Endothelial cell of umbilical vein (primary cell): ENCODE measurements around the gene UBASH3B. TPM values are rescaled to one million over a fixed set of nuclear protein-coding genes. Genes with fewer than 3 reads are reported as not detected.

Experiments used
- BruUV-seq: library from RNA; stranded (reverse); fragments of 400-500 nt; replicated peaks from 2 replicates; lab custom pipeline; 2021; lab: Mats Ljungman, UMichigan
- CTCF ChIA-PET: fragments of 300-600, 350-600 bp; sonication (Branson Sonifier 250); formaldehyde crosslinking; loops from one replicate; lab custom pipeline; 2021; ENCODE audit warnings: antibody characterized with exemption, inconsistent platforms; lab: Charles Lee
- POLR2A ChIA-PET: fragments of 300-600, 350-600 bp; sonication (Branson Sonifier 250); formaldehyde crosslinking; loops from one replicate; lab custom pipeline; 2021; ENCODE audit warnings: antibody characterized with exemption, inconsistent platforms; lab: Charles Lee
- DNase-seq: peaks from one replicate; pipeline ENCODE4 v3.0.0-alpha.2; 2011; ENCODE audit warnings: low read depth, low spot score
- FAIRE-seq: peaks from 2 replicates; lab custom pipeline; 2011; peaks lifted over from hg19 to GRCh38; lab: Jason Lieb, UNC
- H2AFZ ChIP-seq: 2 replicates; pipeline ENCODE4 v1.6.0; 2012; ENCODE audit warnings: low read depth, low read length, control low read depth, inconsistent platforms
- H3K27ac ChIP-seq: 2 replicates; pipeline ENCODE4 v1.5.1; 2011; ENCODE audit warnings: low read depth, mild to moderate bottlenecking, control low read depth, low read length, moderate library complexity; ENCODE audit not compliant: insufficient read depth
- H3K27me3 ChIP-seq, 2 experiments: 2 replicates each; pipeline versions ENCODE4 v1.6.0 to v1.6.1; 2011; ENCODE audit warnings: low read length in 2 of 2, mixed read lengths in 1 of 2; ENCODE audit not compliant: control insufficient read depth in 2 of 2, insufficient read depth in 2 of 2
- H3K36me3 ChIP-seq, 2 experiments: 2 replicates in 1 of 2; 3 replicates in 1 of 2; pipeline ENCODE4 v1.5.1; 2011; ENCODE audit warnings: low read length in 2 of 2, mild to moderate bottlenecking in 1 of 2, moderate library complexity in 1 of 2; ENCODE audit not compliant: control insufficient read depth in 2 of 2, insufficient read depth in 2 of 2; ENCODE audit errors: extremely low read depth in 1 of 2
- H3K4me1 ChIP-seq: 3 replicates; pipeline ENCODE4 v1.5.1; 2011; ENCODE audit warnings: mild to moderate bottlenecking, low read length; ENCODE audit not compliant: control insufficient read depth, insufficient read depth; ENCODE audit errors: extremely low read depth
- H3K4me2 ChIP-seq: 2 replicates; pipeline ENCODE4 v1.6.1; 2011; ENCODE audit warnings: low read length, control low read depth, mixed read lengths; ENCODE audit not compliant: insufficient read depth
- H3K4me3 ChIP-seq, 3 experiments: fragments of 200-600 bp in 1 of 3; sonication (generic), shearing (Covaris generic) in 1 of 3; replicated peaks in 1 of 3; 2 replicates each; pipeline ENCODE4 v1.5.1; 2011 to 2016; ENCODE audit warnings: control low read depth in 3 of 3, low read length in 3 of 3, mild to moderate bottlenecking in 2 of 3, inconsistent platforms in 1 of 3, low read depth in 1 of 3, moderate library complexity in 1 of 3; ENCODE audit not compliant: insufficient read depth in 1 of 3
- H3K79me2 ChIP-seq: 2 replicates; pipeline ENCODE4 v1.6.0; 2012; ENCODE audit warnings: low read length, inconsistent platforms; ENCODE audit not compliant: control insufficient read depth, insufficient read depth
- H3K9ac ChIP-seq: replicated peaks from 2 replicates; pipeline ENCODE3; 2011; ENCODE audit warnings: low read length, control low read depth; ENCODE audit not compliant: insufficient read depth; ENCODE audit errors: extremely low read depth
- H3K9me1 ChIP-seq: replicated peaks from 3 replicates; pipeline ENCODE4 v1.6.0; 2011; ENCODE audit warnings: mild to moderate bottlenecking, low read length; ENCODE audit not compliant: control insufficient read depth, insufficient read depth; ENCODE audit errors: extremely low read depth
- H3K9me3 ChIP-seq: replicated peaks from 2 replicates; pipeline ENCODE4 v1.5.1; 2012; ENCODE audit warnings: low read length, inconsistent platforms; ENCODE audit not compliant: control insufficient read depth, insufficient read depth
- H4K20me1 ChIP-seq: replicated peaks from 2 replicates; pipeline ENCODE3; 2011; ENCODE audit warnings: mild to moderate bottlenecking, low read length; ENCODE audit not compliant: control insufficient read depth, insufficient read depth; ENCODE audit errors: extremely low read depth
- CTCF ChIP-seq, 2 donors: IDR thresholded peaks; 1 replicate in 1 of 2; 2 replicates in 1 of 2; pipeline ENCODE4 v1.5.1; 2011; ENCODE audit warnings: low read length in 2 of 2, mild to moderate bottlenecking in 2 of 2, moderate library complexity in 2 of 2, control low read depth in 1 of 2, inconsistent platforms in 1 of 2, low read depth in 1 of 2; ENCODE audit not compliant: insufficient read depth in 1 of 2; ENCODE audit errors: extremely low read depth in 1 of 2
- EZH2 ChIP-seq: IDR thresholded peaks from 2 replicates; pipeline ENCODE4 v1.6.1; 2012; ENCODE audit warnings: borderline replicate concordance, low read depth, mild to moderate bottlenecking, moderate library complexity, low read length, inconsistent platforms; ENCODE audit not compliant: severe bottlenecking
- FOS ChIP-seq: IDR thresholded peaks from 2 replicates; pipeline ENCODE4 v1.6.1; 2011; ENCODE audit warnings: mild to moderate bottlenecking, low read length, moderate library complexity, borderline replicate concordance; ENCODE audit not compliant: insufficient read depth
- GATA2 ChIP-seq: IDR thresholded peaks from 2 replicates; pipeline ENCODE4 v1.7.0; 2011; ENCODE audit warnings: low read depth, mild to moderate bottlenecking, moderate library complexity, mixed read lengths, low read length; ENCODE audit not compliant: insufficient read length, insufficient read depth
- JUN ChIP-seq: IDR thresholded peaks from 2 replicates; pipeline ENCODE4 v1.6.1; 2011; ENCODE audit warnings: borderline replicate concordance, low read depth; ENCODE audit not compliant: insufficient read length, insufficient read depth
- MAX ChIP-seq: IDR thresholded peaks from 2 replicates; pipeline ENCODE4 v1.6.1; 2011; ENCODE audit not compliant: insufficient read depth, insufficient read length
- MYC ChIP-seq: IDR thresholded peaks from one replicate; pipeline ENCODE4 v1.6.1; 2011; ENCODE audit warnings: mild to moderate bottlenecking, low read depth, low read length
- POLR2A ChIP-seq: IDR thresholded peaks from 2 replicates; pipeline ENCODE4 v1.6.1; 2012; ENCODE audit warnings: low read depth, mild to moderate bottlenecking, control low read depth, low read length
- POLR2AphosphoS5 ChIP-seq: IDR thresholded peaks from 2 replicates; pipeline ENCODE4 v1.6.1; 2012; ENCODE audit warnings: low read depth, mild to moderate bottlenecking, control low read depth, low read length, moderate library complexity; ENCODE audit not compliant: insufficient read depth
- dilution Hi-C: fragments of 300-500 bp; cut with MboI; formaldehyde crosslinking; loops from one replicate; pipeline ENCODE4 v1.15.0; 2019; ENCODE audit warnings: low sequenced_read_pairs; ENCODE audit not compliant: extremely low pct_ligation_motif_present
- intact Hi-C: fragments of 100-400 bp; cut with micrococcal nuclease; formaldehyde crosslinking; loops from one replicate; pipeline ENCODE4 v1.10.0; 2022
- polyA plus RNA-seq, 4 experiments: library from polyadenylated mRNA; depleted of rRNA in 3 of 4; stranded (reverse) in 3 of 4; unstranded in 1 of 4; fragments of >200 nt; gene quantifications; 2 replicates each; pipeline versions ENCODE4 v1.2.1 to v1.2.3, GENCODE V29; 2011 to 2012; ENCODE audit warnings: missing spikeins in 1 of 4
- total RNA-seq: library from RNA; stranded (reverse); gene quantifications from 2 replicates; pipeline ENCODE4 v1.2.3, GENCODE V29; 2021

UBASH3B gene
- total and polyA plus RNA-seq, 2 donors (not counting 3 experiments of a cell fraction or from before 2014, with no cell fraction given), result 23.7 to 38.1 TPM

- Histone ChIP-seq H3K4me3 (no peak overlapping the region), H3K79me2 (peaks cover 17% of the 10 kb centered on the region), H2AFZ (no peak overlapping the region), H3K9me1 (no peaks in the 10 kb centered on the region), H3K4me2 (no peak overlapping the region), H3K9ac (no peak overlapping the region), H3K27me3 (no peaks in the 10 kb centered on the region), H3K4me1 (peaks cover 14% of the 10 kb centered on the region), H3K9me3 (no peaks in the 10 kb centered on the region), H4K20me1 (peaks cover 2% of the 10 kb centered on the region), H3K36me3 (no peaks in the 10 kb centered on the region), H3K27ac (no peak overlapping the region)
- ChIA-PET CTCF (interaction anchor here (2.1 to 2.2 kb wide), 2 partner anchors 22 to 61 kb away, joined by 7 read pairs; no protein-coding TSS in a partner anchor), POLR2A (no interaction called here)
- intact Hi-C loops (no loop called here), dilution Hi-C loops (no loop called here)
- TF ChIP-seq POLR2A, result no peak
- no peak for TF ChIP-seq MYC
- TF ChIP-seq FOS, result no peak
- no peak for TF ChIP-seq POLR2AphosphoS5
- TF ChIP-seq JUN, result no peak
- TF ChIP-seq CTCF (IDR thresholded peaks at IDR 0.05; ENCODE audit: extremely low read depth in 1 of 2, insufficient read depth in 1 of 2, low read depth in 1 of 2, low read length in 2 of 2), result no peak
- no peak for TF ChIP-seq MAX
- TF ChIP-seq EZH2, result no peak
- TF ChIP-seq GATA2, result no peak
- no peak for DNase-seq
- FAIRE-seq, result no peak
- no TSS peak for BruUV-seq
These were observed 34.9 kb downstream of the UBASH3B start for GRCh38 chr11:122690384-122690783.
